Stimulated activated CD8-positive, alpha-beta memory T cell treated with anti-CD3 and anti-CD28 coated beads, Interleukin-15, amount 100 ng/mL, for 48 hours (primary cell): ENCODE results near the gene FHAD1.
A peak's percentile ranks its signal among the peaks of the same experiment; 100 is the strongest.
"Not testable (repeated sequence)": the region's sequence is repeated elsewhere in the genome, so short reads cannot be mapped to it uniquely, and the experiment has no call there.

Experiments used
- DNase-seq, 2 donors: peaks; one replicate each; pipeline ENCODE4 v3.0.0-alpha.2; 2020; ENCODE audit warnings: low read depth in 2 of 2

The FHAD1 gene

DNA sequence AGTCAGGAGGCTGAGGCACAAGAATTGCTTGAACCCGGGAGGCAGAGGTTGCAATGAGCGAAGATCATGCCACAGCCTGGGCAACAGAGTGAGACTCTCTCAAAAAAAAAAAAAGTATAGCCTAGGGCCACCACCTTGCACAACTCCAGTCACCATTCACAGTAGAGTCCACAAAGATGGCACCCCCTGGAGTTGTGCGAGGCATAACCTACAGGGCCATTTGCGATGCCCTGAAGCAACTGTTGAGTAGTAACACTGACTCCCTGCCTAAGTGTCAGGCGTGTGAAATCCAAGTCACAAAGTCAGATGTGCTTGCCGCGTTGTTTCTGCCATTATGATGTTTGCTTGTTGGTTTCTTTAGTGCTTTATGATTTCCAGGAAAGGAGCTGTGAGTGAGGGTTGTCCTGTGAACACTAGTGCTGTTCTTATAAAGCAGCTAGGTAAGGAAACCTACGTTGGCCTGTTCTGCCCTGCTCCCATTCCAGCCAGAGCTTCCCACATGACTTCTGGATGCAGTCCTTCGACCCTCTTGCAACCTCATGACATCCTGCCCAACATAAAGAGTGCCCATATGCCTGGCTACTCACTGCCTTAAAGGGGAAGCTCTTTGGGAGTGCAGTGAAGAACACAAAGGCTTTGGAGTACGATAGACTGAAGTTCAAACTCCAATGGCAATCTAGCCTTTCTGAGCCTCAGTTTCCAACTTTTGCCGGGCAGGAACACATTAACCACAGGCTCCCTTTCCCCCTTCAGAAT lies 29.8 kb downstream of the FHAD1 start:
- no peak for DNase-seq

GRCh38 chr1:15277447-15277838 lies 30.4 kb downstream of the FHAD1 start:
- DNase-seq: no peak

GRCh38 chr1:15277933-15278332 lies 30.9 kb downstream of the FHAD1 start:
- no peak for DNase-seq

DNA sequence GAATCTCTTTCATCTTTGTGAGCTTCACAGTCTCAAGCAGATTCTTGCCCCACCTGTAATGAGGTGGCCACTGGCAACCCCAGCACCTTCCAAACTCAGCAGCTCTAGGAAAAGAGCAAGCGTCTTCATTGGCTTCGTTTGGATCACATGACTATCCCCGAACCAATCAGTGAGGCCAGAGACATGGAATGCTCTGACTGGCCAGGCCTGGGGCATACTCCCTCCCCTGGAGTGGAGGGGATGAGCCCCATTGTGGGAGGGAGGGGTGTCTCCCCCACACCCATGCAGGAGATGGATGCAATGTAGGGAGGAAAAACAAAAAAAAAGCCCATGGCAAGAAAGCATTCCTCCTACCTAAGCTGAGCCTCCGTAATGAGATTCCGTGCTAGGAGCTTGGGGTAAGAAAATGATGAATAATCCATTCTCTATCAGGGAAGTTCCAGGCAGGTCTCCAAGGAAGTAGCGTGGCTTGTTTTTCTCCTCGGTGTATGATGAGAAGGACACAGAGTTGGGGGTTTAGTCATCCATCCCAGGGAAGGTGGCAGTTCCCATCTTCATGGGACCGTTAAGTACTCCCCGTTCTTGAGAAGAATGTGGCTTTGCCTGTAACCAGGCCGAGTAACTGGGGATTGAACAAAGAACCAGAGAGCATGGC lies 32.7 kb downstream of the FHAD1 start:
- no peak for DNase-seq

- no peak for DNase-seq
Measured at GRCh38 chr1:15280416-15280815, 33.4 kb downstream of the FHAD1 start.

DNA sequence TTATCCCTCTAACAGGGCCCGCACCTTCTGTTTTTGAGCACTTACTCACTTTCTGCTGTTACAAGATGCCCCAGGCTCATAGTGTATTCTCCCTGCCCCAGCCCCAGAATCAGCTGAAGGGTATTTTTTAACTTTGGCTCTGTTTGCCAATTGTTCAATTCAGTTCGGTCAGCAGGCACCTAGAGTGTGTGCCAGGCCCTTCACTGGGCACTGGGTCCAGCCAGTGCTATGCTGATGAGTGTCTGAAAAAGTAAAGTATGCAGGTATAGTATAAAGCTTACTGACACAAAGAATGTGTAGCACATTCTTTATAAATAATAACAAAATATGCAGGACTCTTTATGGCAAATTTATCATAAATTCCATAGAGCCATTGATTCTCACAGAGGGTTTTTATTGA lies 35.0 kb downstream of the FHAD1 start:
- DNase-seq: no peak

GRCh38 chr1:15282810-15283474 lies 35.9 kb downstream of the FHAD1 start:
- DNase-seq: no peak

- DNase-seq: no peak
Measured at GRCh38 chr1:15283526-15283925, 36.5 kb downstream of the FHAD1 start.

- DNase-seq: no peak
Measured at GRCh38 chr1:15286452-15286851, 39.4 kb downstream of the FHAD1 start.

- DNase-seq: no peak
Measured at GRCh38 chr1:15287035-15287979, 40.3 kb downstream of the FHAD1 start.

DNA sequence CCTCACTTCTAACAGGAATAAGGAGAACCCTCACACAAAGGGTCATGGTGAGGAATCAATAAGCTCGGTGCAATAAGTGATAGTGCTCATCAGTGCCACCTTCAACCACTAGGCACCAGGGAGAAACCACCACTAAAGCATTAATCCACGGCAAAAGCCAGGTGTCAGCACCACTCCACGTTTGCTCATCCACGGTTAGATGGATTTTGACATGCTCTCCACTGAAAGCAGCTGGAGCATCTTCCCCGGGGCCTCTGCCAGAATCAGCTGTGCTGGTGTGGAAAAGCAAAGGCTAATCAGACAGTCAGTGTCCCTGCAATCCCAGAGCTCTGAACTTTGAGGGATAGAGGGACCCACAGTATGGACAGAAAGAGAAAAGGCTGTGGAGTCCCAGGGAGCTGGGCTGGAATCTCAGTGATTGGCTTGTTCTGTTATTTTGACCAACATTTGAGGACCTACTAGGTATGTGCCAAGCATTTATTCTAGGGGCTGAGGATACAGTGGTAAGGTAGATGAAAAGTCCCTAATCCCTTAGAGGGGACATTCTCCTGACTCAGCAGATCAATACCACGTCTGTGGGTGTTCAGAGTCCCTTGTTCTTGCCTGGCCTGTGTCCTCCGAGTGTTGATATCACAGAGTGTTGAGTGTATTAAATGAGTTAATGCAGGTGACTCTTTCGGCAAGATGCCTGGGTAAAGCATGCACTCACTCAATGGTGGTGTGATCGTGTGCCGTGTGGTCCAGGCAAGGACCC lies 41.3 kb downstream of the FHAD1 start:
- no peak for DNase-seq

DNA sequence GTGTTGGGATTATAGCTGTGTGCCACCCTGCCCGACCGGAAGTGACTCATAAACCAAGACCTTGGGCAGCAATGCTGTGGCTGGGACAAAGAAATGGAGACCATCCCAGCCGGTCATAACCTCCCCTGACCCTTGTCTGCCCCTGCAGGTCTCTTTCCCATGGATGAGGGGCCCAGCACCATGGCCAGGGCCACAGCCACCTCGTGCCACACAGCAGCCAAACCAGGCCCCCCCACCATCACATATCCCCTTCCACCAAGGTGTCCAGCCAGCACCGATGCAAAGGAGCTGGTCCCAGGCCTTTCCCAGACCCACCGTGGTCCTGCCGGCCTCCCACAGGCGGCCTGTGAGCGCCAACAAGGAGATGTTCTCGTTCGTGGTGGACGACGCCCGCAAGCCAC lies 42.2 kb downstream of the FHAD1 start:
- DNase-seq: no peak

GRCh38 chr1:15290382-15290781 lies 43.4 kb downstream of the FHAD1 start:
- peak in 1 of 2 donors; percentile 17 for DNase-seq

GRCh38 chr1:15295696-15296095 lies 48.7 kb downstream of the FHAD1 start:
- DNase-seq: no peak

DNA sequence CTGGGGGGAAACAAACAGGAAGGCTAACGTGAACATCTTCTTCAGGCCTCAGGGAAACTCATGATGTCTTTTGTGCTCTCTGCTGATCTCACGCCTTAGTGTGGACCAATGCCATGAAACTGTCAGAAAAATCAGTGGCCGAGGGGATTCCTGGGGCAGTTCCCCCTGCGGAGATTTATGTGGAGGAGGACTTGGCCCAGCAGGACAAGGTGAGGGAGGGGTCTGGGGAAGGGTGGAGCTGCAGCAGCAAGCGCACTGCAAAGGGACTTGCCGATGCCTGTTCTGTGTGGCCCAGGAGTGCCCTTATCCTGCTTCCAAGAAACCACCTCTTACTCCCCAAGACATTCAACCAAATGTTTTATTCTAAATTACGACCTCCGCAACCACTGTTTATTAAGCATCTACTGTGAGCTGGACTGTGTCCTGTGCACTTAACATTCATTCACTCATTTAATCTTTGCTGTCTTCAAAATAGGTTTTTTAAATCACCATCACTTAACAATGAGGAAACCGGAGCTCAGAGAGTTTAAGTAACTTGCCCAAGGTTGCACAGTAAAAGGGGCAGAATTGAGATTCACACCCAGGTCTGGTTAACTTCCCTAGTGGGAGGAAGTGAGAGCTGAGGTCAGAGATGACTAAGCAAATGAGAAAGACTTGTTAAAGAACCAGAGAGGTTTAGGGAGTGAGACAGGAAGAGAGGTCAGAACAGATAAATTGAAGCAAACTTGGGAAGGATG lies 49.7 kb downstream of the FHAD1 start:
- DNase-seq: no peak

- DNase-seq: not testable (repeated sequence)
Measured at GRCh38 chr1:15297975-15298374, 51.0 kb downstream of the FHAD1 start.

DNA sequence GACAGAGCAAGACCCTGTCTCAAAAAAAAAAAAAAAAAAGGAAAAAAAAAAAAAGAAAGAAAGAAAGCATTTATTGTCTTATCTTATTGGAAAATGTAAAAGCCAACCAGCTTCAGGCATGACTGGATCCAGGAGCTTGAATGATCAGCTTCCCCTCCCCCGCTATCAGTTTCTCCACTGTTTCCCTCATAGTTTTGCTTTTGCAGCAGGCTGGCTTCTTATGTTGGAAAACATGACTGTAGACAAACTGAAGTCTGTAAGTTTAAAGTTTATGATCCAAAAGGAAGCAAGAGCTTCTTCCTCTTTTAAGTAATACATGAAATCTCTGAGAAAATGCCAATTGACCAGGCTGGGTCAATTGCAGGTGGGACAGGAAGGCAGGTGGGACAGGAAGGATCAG lies 52.2 kb downstream of the FHAD1 start:
- no peak for DNase-seq

- DNase-seq: no peak
Measured at GRCh38 chr1:15299806-15300205, 52.8 kb downstream of the FHAD1 start.

- no peak for DNase-seq
Measured at GRCh38 chr1:15303935-15304334, 56.9 kb downstream of the FHAD1 start.

- peak; percentile 37 to 56 for DNase-seq
Measured at GRCh38 chr1:15304708-15305467, 57.9 kb downstream of the FHAD1 start.
